Mucosa of descending colon (tissue), 3 donors: ENCODE results near the gene MXD3. TPM values are rescaled to one million over a fixed set of nuclear protein-coding genes. Genes with fewer than 3 reads are reported as not detected.
"Not testable (repeated sequence)": the region's sequence is repeated elsewhere in the genome, so short reads cannot be mapped to it uniquely, and the experiment has no call there.

ENCODE experiments used
- ATAC-seq: fragments of 200-7000 bp; cut with Tn5 transposase; one replicate; pipeline ENCODE4 v1.9.1; 2020; ENCODE audit warnings: mild to moderate bottlenecking, moderate library complexity
- DNase-seq, 3 donors: peaks; one replicate each; pipeline ENCODE4 v3.0.0-alpha.2; 2020
- H3K36me3 ChIP-seq: fragments of 200-600 bp; one replicate; pipeline ENCODE4 v1.8.0; 2021; ENCODE audit warnings: low read depth, mild to moderate bottlenecking
- H3K4me1 ChIP-seq: fragments of 200-600 bp; one replicate; pipeline ENCODE4 v1.8.0; 2021; ENCODE audit warnings: low read depth, mild to moderate bottlenecking
- H3K4me3 ChIP-seq: fragments of 200-600 bp; one replicate; pipeline ENCODE4 v1.8.0; 2021; ENCODE audit warnings: mild to moderate bottlenecking
- H3K9me3 ChIP-seq: fragments of 200-600 bp; one replicate; pipeline ENCODE4 v1.8.0; 2021; ENCODE audit warnings: mild to moderate bottlenecking
- CTCF ChIP-seq: fragments of 200-600 bp; IDR thresholded peaks from one replicate; pipeline ENCODE4 v1.8.0; 2022; ENCODE audit warnings: antibody characterized with exemption, mild to moderate bottlenecking
- intact Hi-C, 2 donors: fragments of 100-400 bp; cut with DNase I in 1 of 2; cut with micrococcal nuclease in 1 of 2; formaldehyde crosslinking; loops; one replicate each; pipeline versions ENCODE4 v1.11.0 to v1.11.1; 2022; cut with DNase I, micrococcal nuclease
- total RNA-seq, 3 donors: library from RNA; stranded (reverse); fragmentation: NEBNext Ultra II Directional in 2 of 3; extraction: Animal tissue kit (Norgen Biotek cat#: 25700) in 2 of 3; gene quantifications; one replicate each; pipeline versions ENCODE4 v1.2.1 to v1.2.4, GENCODE V29; 2021 to 2023
- donor health status: DM: no; HTN: no; CAD: no; lungs with moderate emphysema.
- donor health status: DM: no; HTN: no; CAD: no.
- donor health status: DM: no; HTN: yes; CAD: no.

The MXD3 gene
- total RNA-seq, 3 donors from 2014 or later = 10.3 to 19.4 (median 10.9) TPM

- peak in 1 of 3 donors; percentile 58 for DNase-seq
- ATAC-seq = no peak
- intact Hi-C loops = no loop called here
- Histone ChIP-seq H3K4me3 (no peak overlapping the region), H3K9me3 (no peaks in the 10 kb centered on the region), H3K4me1 (peaks cover 41% of the 10 kb centered on the region), H3K36me3 (no peaks in the 10 kb centered on the region)
- TF ChIP-seq CTCF = no peak
Measured at GRCh38 chr5:177306674-177307543, 4.8 kb downstream of the MXD3 start.

DNA sequence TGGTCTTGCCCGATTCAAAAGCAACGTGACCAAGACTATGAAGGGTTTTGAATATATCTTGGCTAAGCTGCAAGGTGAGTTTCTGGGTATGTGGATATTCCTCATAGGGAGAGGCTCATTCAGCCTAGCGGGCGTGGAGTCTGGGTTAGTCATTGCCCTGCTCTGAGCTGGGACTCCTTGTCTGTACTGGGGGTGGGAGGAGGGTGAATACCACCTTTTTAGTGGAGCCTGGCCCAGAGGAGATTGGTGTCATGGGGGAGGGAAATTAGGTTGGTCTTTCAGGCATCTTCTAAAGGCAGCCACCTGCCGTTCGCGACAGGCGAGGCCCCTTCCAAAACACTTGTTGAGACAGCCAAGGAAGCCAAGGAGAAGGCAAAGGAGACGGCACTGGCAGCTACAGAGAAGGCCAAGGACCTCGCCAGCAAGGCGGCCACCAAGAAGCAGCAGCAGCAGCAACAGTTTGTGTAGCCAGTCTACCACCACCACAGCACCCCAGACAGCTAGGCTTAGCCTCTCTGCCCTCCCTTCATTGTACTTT lies 5.5 kb downstream of the MXD3 start:
- intact Hi-C loops, H3K9me3 ChIP-seq, DNase-seq, ATAC-seq, H3K4me3 ChIP-seq, H3K36me3 ChIP-seq: not testable (repeated sequence)
- H3K4me1 ChIP-seq = peaks cover 43% of the 10 kb centered on the region

DNA sequence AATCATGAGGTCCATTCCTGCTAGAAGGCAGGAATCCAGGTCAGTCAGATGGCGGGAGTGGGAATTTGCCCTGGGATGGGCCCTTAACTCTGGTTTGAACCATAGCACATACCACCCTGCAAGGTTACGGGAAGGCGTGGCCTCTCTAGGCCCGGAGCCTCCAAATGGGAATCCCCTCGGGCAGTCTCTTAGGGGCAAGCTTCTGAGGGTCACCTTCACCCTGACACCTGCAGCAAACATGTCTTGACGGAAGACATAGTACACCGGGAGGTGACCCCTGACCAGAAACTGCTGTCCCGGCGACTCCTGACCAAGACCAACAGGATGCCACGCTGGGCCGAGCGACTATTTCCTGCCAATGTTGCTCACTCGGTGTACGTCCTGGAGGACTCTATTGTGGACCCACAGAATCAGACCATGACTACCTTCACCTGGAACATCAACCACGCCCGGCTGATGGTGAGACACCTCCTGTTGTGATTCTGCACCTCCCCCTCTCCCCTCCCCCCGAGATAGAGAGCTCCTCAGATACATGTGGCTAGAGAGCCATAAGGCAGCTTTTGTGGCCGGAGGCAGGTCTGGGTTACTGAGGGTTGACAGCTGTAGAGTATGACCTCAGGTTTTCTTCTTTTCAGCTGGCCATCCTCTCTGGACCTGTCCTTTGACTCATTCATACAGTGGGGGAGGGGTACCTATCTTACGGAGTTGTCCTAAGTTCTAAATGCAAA lies 7.1 kb downstream of the MXD3 start:
- peaks cover 45% of the 10 kb centered on the region for H3K4me1 ChIP-seq
- intact Hi-C loops = no loop called here
- no peak for TF ChIP-seq CTCF

DNA sequence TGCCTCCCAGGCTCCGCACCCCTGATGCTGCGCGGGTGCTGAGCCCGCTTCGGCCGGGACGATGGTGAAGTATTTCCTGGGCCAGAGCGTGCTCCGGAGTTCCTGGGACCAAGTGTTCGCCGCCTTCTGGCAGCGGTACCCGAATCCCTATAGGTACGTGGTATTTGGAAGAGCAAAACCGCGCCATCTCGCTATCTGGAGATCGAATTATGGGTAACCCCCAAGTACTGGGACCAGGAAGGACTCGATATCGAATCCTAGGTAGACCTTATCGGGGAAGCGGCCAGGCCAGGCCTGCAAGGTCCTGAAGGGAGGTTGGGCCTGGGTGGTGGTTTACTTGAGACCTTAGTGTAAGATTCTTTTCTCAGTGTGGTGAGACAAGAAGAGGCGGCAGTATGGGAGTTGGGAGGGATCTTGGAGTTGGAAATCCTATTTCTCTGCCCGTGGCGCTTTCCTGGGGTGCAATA lies 7.7 kb downstream of the MXD3 start:
- peak; percentile 7 for ATAC-seq

More for the DNA sequence above, 7.1 kb downstream of the MXD3 start:
- H3K36me3 ChIP-seq = no peaks in the 10 kb centered on the region
- DNase-seq = peak; percentile 80 to 93 (median 84)
- H3K4me3 ChIP-seq = peak overlapping the region; percentile 92
- H3K9me3 ChIP-seq = no peaks in the 10 kb centered on the region
- peak; percentile 41 for ATAC-seq

DNA sequence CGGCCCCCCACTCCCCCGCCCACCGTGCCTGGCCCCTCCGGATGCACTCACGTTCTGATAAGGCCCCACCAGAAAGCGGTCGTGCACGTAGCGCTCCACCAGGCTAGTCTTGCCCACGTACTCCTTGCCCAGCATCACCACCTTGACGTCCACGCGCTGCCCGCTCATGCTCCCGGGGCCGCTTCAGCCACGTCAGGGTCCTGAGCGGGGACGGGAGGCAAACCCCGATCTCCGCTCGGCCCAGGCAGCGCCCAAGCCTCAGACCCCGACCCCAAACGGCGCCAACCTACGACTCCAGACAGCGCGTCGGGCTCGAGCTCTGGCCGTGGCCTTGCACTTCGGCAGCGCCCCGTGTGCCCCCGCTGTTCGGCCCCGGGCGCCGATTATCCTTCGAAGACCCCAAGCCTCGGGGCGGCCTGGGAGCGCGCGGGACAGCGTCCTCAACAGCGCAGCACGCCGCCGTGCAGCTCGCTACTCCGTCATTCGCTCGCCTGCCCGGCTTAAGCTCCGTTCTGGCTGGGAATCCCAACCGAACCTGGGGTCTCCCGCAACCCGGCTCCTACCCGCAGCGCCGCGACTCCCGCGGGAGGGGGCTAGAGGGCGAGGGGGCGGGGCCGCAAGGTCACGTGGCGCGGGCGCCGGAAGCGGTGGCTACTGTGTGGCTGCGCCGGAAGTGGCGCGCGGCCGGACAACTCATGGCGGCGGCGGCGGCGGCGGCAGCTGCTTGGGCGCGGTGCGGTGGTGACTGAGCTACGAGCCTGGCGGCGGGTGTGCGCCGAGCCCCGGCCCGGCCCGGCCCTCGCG lies 8.4 kb downstream of the MXD3 start, which contains the start of the genes PRELID1 and RAB24:
PRELID1 (plus strand) TSS at position 679 of the 804 bp plus-strand sequence. CDS start 187 bp downstream, outside the sequence.
RAB24 (minus strand) TSS at position 599 of the 804 bp plus-strand sequence; CDS start at position 168, 431 bp downstream.
- ATAC-seq = peak; percentile 80
- H3K9me3 ChIP-seq = no peaks in the 10 kb centered on the region
- intact Hi-C loops = no loop called here
- no peaks in the 10 kb centered on the region for H3K36me3 ChIP-seq
- H3K4me3 ChIP-seq = peak within 1 kb of the TSS; percentile 92
- no peak for TF ChIP-seq CTCF
- H3K4me1 ChIP-seq = peaks cover 55% of the 10 kb centered on the region
- peak; percentile 94 to 95 (median 94) for DNase-seq

More for the DNA sequence above, 7.7 kb downstream of the MXD3 start:
- peak overlapping the region; percentile 92 for H3K4me3 ChIP-seq
- peak in 1 of 3 donors; percentile 65 for DNase-seq
- H3K36me3 ChIP-seq = no peaks in the 10 kb centered on the region
- TF ChIP-seq CTCF = no peak
- H3K9me3 ChIP-seq = no peaks in the 10 kb centered on the region
- peaks cover 51% of the 10 kb centered on the region for H3K4me1 ChIP-seq
- intact Hi-C loops = no loop called here
